Urinary bladder (tissue), 4 donors: ENCODE measurements around the gene TTC34. TPM values are rescaled to one million over a fixed set of nuclear protein-coding genes. Genes with fewer than 3 reads are reported as not detected.

Source experiments
- DNase-seq: peaks from one replicate; pipeline ENCODE4 v3.0.0-alpha.2; 2015; ENCODE audit errors: extremely low spot score
- H3K27ac ChIP-seq: one replicate; pipeline ENCODE4 v1.5.1; 2013; ENCODE audit warnings: low read depth, mild to moderate bottlenecking, moderate library complexity
- H3K36me3 ChIP-seq: one replicate; pipeline ENCODE4 v1.6.1; 2013; ENCODE audit warnings: mild to moderate bottlenecking, moderate library complexity; ENCODE audit not compliant: insufficient read depth
- H3K4me1 ChIP-seq: one replicate; pipeline ENCODE4 v1.6.1; 2013; ENCODE audit warnings: mild to moderate bottlenecking, moderate library complexity; ENCODE audit not compliant: insufficient read depth
- H3K4me3 ChIP-seq: one replicate; pipeline ENCODE4 v1.5.1; 2013; ENCODE audit warnings: low read depth, low read length
- WGBS: extraction: QIAGEN DNeasy Blood & Tissue Kit; methylation state at CpG from one replicate; pipeline ENCODE4 v1.1.7; 2013; 5-methylcytosine and 5-hydroxymethylcytosine counted together
- polyA plus RNA-seq: library from polyadenylated mRNA; stranded (reverse); fragments of 200-250 nt; gene quantifications from one replicate; pipeline ENCODE4 v1.2.3, GENCODE V29; 2013
- total RNA-seq: library from RNA; depleted of rRNA; stranded (reverse); fragments of >200 nt; gene quantifications from one replicate; pipeline ENCODE4 v1.2.3, GENCODE V29; 2014
- donor health status: healthy with polysubstance abuse.
- donor health status: healthy.

The TTC34 gene
- total RNA-seq (0.32 TPM), polyA plus RNA-seq (0.16 TPM)

- Histone ChIP-seq H3K4me1 (no peaks in the 10 kb centered on the region), H3K4me3 (no peak within 1 kb of the TSS), H3K27ac (no peak within 1 kb of the TSS), H3K36me3 (no peaks in the 10 kb centered on the region)
- DNase-seq, result no peak
- 30% methylated on average over 21 of the region's 21 CpGs for WGBS
Measured at GRCh38 chr1:2801535-2802291, at the start of gene TTC34. Gene TTC34, minus strand, starts transcription at chr1:2801693. Its CDS starts 866 bp downstream, at chr1:2800827.

- H3K4me3 ChIP-seq, result no peak overlapping the region
- 48% methylated on average over 17 of the region's 17 CpGs for WGBS
- no peak for DNase-seq
Measured at GRCh38 chr1:2850502-2850901, 49.0 kb upstream of the TTC34 start.

GRCh38 chr1:2848006-2848670 is 46.6 kb upstream of the TTC34 start:
- Histone ChIP-seq H3K27ac (no peak overlapping the region), H3K4me3 (no peak overlapping the region), H3K36me3 (no peaks in the 10 kb centered on the region), H3K4me1 (no peaks in the 10 kb centered on the region)
- 79% methylated on average over 16 of the region's 16 CpGs for whole genome bisulfite sequencing
- DNase-seq, result no peak

More at GRCh38 chr1:2850502-2850901, 49.0 kb upstream of the TTC34 start:
- H3K36me3 ChIP-seq, result no peaks in the 10 kb centered on the region
- no peaks in the 10 kb centered on the region for H3K4me1 ChIP-seq
- no peak overlapping the region for H3K27ac ChIP-seq

GRCh38 chr1:2847086-2847985 is 45.8 kb upstream of the TTC34 start:
- WGBS, result 48% methylated on average over 23 of the region's 23 CpGs
- no peak for DNase-seq
- Histone ChIP-seq H3K27ac (no peak overlapping the region), H3K36me3 (no peaks in the 10 kb centered on the region), H3K4me1 (no peaks in the 10 kb centered on the region), H3K4me3 (no peak overlapping the region)

- no peaks in the 10 kb centered on the region for H3K4me1 ChIP-seq
- no peak for DNase-seq
- H3K27ac ChIP-seq, result no peak overlapping the region
- no peaks in the 10 kb centered on the region for H3K36me3 ChIP-seq
- no peak overlapping the region for H3K4me3 ChIP-seq
- WGBS, result 76% methylated on average over 9 of the region's 9 CpGs
Measured at GRCh38 chr1:2845869-2846268, 44.4 kb upstream of the TTC34 start.

- no peak overlapping the region for H3K27ac ChIP-seq
- H3K36me3 ChIP-seq, result no peaks in the 10 kb centered on the region
- whole genome bisulfite sequencing, result 54% methylated on average over 16 of the region's 16 CpGs
- H3K4me3 ChIP-seq, result no peak overlapping the region
- H3K4me1 ChIP-seq, result no peaks in the 10 kb centered on the region
- no peak for DNase-seq
Measured at GRCh38 chr1:2840036-2840809, 38.7 kb upstream of the TTC34 start.

- no peak overlapping the region for H3K27ac ChIP-seq
- H3K4me1 ChIP-seq, result no peaks in the 10 kb centered on the region
- H3K36me3 ChIP-seq, result no peaks in the 10 kb centered on the region
- DNase-seq, result no peak
- H3K4me3 ChIP-seq, result no peak overlapping the region
- WGBS, result 89% methylated on average over 12 of the region's 12 CpGs
Measured at GRCh38 chr1:2837823-2838222, 36.3 kb upstream of the TTC34 start.

GRCh38 chr1:2837316-2837715 is 35.8 kb upstream of the TTC34 start:
- WGBS, result 75% methylated on average over 11 of the region's 11 CpGs
- Histone ChIP-seq H3K4me1 (no peaks in the 10 kb centered on the region), H3K36me3 (no peaks in the 10 kb centered on the region), H3K4me3 (no peak overlapping the region), H3K27ac (no peak overlapping the region)
- no peak for DNase-seq

- no peak for DNase-seq
- no peaks in the 10 kb centered on the region for H3K4me1 ChIP-seq
- no peak overlapping the region for H3K4me3 ChIP-seq
- no peak overlapping the region for H3K27ac ChIP-seq
- WGBS, result 81% methylated on average over 20 of the region's 20 CpGs
- H3K36me3 ChIP-seq, result no peaks in the 10 kb centered on the region
Measured at GRCh38 chr1:2836333-2836970, 35.0 kb upstream of the TTC34 start.

GRCh38 chr1:2835650-2836159 is 34.2 kb upstream of the TTC34 start:
- Histone ChIP-seq H3K27ac (no peak overlapping the region), H3K4me1 (no peaks in the 10 kb centered on the region), H3K36me3 (no peaks in the 10 kb centered on the region), H3K4me3 (no peak overlapping the region)
- no peak for DNase-seq
- WGBS, result 79% methylated on average over 10 of the region's 10 CpGs

- no peak for DNase-seq
- Histone ChIP-seq H3K36me3 (no peaks in the 10 kb centered on the region), H3K27ac (no peak overlapping the region), H3K4me3 (no peak overlapping the region), H3K4me1 (no peaks in the 10 kb centered on the region)
- WGBS, result 70% methylated on average over 27 of the region's 27 CpGs
Measured at GRCh38 chr1:2834741-2835564, 33.5 kb upstream of the TTC34 start.

GRCh38 chr1:2834146-2834475 is 32.6 kb upstream of the TTC34 start:
- WGBS, result 62% methylated on average over 15 of the region's 15 CpGs
- H3K4me3 ChIP-seq, result no peak overlapping the region
- no peak for DNase-seq
- H3K4me1 ChIP-seq, result no peaks in the 10 kb centered on the region
- no peak overlapping the region for H3K27ac ChIP-seq
- no peaks in the 10 kb centered on the region for H3K36me3 ChIP-seq
